Posterior vena cava (tissue), 2 donors: Measurements from ENCODE around the gene JUP. TPM values are rescaled to one million over a fixed set of nuclear protein-coding genes. Genes with fewer than 3 reads are reported as not detected.

Experiments used
- DNase-seq: peaks from one replicate; pipeline ENCODE4 v3.0.0-alpha.2; 2020; ENCODE audit warnings: low spot score
- intact Hi-C, 2 donors: fragments of 100-400 bp; cut with DNase I; formaldehyde crosslinking; loops; one replicate each; pipeline versions ENCODE4 v1.14.1 to v1.14.2; 2022 to 2023
- total RNA-seq, 2 donors: library from RNA; stranded (reverse); fragmentation: NEBNext Ultra II Directional; extraction: Animal tissue kit (Norgen Biotek cat#: 25700); gene quantifications; one replicate each; pipeline ENCODE4 v1.2.1, GENCODE V29; 2021
- donor health status: DM: yes; HTN: yes; CAD: no.
- donor health status: DM: yes; HTN: yes; CAD: no.

JUP gene
- total RNA-seq, 2 donors from 2014 or later = 14.6 to 21.2 TPM

DNA sequence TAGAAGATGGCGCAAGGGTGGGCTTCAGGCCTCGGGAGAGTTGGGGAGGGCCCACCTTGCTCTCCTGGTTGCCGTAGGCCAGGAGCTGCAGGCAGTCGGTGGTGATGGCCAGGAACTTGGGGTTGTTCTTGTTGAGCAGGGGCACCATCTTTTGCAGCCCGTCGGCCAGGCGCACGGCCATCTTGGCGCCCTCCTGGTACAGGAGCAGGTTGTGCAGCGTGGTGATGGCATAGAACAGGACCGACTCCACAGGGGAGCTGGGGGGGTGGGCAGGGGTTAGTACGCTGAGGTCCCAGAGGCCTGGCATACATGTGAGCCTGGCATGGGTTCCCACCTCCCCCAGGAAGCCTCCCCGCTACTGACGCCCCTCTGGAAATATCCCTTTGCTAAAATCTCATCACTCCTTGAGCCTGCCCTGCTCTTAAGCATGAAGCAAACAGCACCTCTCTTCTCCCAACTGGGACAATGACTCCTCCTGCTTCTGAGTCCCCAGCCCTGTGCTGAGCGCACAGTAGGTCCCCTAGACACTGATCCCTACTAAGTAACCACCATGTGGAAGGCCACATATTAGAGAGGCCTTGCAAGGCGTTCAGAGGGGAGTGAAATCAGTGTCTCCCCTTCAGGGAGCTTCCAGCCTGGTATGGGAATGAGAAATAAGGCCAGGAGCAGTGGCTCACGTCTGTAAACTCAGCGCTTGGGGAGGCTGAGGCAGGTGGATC is 19.0 kb downstream of the JUP start:
- intact Hi-C loops = no loop called here
- DNase-seq = no peak

DNA sequence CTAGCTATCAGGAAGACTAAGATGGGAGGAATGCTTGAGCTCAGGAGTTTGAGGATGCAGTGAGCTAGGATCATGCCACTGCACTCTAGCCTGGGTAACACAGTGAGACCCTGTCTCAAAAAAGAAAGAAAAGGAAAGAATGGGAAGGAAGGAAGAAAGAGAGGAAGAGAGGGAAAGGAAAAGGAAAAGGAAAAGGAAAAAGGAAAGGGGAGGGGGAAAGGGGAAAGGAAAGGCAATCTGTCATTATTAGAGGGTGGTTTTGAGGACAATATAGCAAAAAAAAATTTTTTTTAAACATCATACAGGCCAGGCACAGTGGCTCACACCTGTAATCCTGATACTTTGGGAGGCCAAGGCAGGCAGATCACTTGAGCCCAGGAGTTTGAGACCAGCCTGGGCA is 20.4 kb downstream of the JUP start:
- intact Hi-C loops = no loop called here
- no peak for DNase-seq

DNA sequence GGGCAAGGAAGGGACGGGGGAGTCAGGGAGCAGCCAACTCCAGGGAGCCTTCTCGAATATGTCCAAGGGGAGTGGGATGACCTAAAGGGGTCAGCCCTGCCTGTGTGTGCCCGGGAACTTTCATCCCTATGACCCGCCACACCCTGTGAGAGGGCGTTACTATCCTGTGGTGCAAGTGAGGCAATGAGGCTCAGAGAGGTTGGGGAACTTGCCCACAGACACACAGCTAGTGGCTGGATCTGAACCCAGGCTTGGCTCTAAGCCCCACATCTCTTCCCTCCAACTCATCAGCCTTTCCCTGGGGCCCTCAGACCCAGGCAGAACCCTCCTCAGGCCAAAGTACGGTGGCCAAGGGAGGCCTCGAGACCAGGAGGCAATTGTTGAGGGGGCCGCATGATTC is 23.2 kb downstream of the JUP start:
- DNase-seq = no peak
- intact Hi-C loops = no loop called here

DNA sequence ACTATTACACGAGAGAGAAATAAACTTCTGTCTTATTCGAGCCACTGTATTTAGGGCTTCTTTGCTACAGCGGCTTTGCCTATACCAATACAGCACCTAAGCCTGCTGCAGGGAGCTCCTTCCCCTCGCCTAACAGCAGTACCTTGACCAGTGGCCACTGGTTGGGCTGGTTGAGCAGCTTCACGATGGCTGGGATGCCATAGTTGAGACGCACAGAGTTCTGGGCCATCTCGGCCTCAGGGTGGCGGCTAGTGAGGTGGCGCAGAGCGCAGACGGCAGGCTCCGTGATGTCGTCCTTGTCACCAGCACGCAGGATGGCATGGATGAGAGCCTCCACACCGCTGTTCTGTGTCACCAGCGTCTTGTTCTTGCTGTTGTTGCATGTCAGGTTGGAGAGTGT is 23.7 kb downstream of the JUP start:
- intact Hi-C loops = no loop called here

DNA sequence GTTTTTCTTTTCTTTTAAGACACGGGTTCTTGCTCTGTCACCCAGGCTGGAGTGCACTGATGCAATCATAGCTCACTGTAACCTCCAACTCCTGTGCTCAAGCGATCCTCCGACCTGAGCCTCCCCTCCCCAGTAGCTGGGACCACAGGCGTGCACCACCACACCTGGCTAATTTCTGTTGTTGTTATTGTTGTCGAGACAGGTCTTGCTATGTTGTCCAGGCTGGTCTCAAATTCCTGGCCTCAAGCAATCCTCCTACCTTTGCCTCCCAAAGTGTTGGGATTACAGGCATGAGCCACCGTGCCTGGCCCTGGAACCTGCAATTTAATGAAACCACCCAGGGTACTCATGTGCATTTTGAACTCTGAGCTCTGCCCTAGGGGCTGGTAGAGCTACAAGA is 24.1 kb downstream of the JUP start:
- DNase-seq = no peak
- intact Hi-C loops = no loop called here

More for the DNA sequence above, 23.7 kb downstream of the JUP start:
- DNase-seq = no peak

DNA sequence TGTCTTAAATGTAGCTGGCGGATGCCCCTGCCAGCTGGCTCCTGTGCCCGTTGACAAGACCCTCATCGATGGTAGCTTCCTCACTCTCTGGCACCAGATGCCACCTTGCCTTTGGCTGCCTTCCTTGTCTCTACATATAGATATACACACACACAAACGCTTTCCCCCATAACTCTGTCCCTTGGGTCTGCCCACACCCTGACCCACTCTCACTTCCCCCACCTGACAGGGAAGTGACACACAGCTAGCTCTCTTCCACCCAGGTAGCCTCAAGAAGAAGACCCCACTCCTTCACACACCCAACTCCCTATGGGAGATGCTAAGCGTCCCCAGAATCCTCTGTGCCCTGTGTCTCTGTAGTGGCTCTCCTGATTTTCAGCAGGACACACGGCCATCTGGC is 25.6 kb downstream of the JUP start:
- no peak for DNase-seq
- intact Hi-C loops = no loop called here

DNA sequence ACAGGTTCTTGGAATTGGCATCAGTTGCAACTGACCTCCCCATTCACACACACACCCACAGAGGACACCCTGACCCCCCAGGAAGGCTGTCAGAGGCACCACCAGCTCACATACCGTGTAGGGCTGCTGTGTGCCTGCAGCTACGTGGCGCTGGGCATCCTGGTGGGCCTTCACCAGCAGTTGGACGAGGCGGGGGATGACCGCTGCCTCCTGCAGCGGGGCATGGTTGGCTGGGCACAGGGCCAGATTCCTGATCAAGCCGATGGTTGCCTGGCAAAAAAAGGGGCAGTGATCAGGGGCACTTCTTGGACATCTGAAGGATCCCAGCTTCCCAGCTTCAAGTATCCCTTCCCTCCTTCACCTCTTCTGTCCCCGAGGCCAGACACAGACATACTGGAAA is 27.9 kb downstream of the JUP start:
- DNase-seq = no peak
- intact Hi-C loops = no loop called here

DNA sequence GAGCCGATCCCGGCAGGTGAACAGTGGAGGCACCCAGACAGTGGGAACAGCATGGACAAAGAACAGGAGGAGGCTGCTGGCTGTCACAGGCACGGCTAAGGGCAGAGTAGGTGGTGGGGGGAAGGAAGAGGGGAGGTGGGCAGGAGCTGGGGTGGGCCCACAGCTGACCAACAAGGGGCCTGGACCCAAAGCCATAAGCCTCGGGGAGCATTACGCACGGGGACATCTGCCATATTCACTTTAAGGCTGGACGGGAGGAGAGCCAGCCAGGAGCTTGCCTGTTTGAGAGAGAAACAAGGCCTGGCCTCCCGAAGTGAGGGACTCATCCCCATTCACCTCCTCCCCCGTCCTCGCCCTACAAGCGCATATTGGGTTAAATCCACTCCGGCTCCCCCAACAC is 32.4 kb downstream of the JUP start:
- intact Hi-C loops = no loop called here
- DNase-seq = no peak

DNA sequence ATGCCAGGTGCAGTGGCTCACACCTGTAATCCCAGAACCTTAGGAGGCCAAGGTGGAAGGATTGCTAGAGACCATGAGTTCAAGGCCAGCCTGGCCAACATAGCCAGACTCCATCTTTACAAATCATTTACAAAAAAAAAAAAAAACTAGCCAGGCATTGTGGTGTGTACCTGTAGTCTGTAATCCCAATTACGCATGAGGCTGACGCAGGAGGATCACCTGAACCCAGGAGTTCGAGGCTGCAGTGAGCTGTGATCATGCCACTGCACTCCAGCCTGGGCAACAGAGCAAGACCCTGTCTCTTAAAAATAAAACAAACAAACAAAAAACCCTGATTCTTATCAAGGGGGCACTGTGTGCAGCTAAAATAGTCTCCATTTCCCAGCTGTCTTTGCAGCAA is 35.2 kb downstream of the JUP start:
- intact Hi-C loops = no loop called here
- no peak for DNase-seq

DNA sequence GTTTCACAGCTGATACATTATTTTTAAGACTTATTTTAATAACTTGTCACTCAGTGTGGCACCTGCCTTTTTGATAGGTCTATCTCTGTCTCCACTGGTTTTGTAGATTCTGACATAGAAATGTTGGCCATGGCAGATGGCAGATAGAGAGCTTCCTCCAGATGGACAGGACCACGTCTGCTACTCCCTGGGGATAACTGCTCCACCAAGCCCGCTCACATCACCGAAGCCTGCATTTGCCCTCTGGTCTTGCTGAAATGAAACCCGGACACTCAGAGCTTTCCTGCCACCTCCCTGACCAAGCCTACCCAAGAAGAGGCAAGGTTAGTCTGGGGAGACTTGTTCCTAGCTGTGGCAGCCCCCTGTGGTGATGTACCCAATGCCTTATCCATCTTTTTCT is 35.6 kb downstream of the JUP start:
- intact Hi-C loops = no loop called here
- DNase-seq = no peak

DNA sequence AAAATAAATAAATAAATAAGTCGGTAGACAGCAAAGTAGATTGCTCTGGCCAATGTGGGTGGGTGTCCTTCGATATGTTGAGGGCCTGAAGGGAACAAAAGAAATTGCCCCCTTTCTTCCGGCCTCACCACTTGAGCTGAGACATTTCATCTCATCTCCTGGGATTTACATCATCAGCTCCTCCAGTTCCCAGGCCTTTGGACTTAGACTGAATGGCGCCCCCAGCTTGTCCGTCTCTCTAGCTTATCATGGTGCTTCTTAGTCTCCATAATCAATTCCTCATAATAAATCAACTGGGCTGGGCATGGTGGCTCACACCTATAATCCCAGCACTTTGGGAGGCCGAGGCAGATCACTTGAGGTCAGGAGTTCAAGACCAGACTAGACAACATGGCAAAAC is 38.2 kb downstream of the JUP start:
- DNase-seq = no peak
- intact Hi-C loops = no loop called here

DNA sequence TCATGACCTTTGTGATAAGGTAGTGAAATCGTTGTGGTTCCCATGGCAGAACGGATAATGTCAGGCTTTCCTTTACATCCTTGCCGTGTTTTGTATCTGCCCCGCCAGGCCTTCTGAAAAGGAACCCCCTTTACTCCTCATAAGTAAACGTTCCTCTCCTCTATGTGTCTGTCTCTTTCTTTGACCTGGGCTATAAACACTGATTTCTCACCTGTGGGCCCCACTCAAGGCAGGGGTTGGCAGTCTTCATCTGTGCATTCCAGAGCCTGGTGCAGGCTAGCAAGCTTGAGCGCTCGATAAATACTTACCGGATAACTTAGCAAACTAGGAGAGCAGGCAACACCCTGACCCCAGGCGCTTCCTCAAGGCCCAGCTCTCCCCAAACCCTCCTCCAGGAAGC is 44.8 kb downstream of the JUP start:
- DNase-seq = no peak
- intact Hi-C loops = no loop called here

DNA sequence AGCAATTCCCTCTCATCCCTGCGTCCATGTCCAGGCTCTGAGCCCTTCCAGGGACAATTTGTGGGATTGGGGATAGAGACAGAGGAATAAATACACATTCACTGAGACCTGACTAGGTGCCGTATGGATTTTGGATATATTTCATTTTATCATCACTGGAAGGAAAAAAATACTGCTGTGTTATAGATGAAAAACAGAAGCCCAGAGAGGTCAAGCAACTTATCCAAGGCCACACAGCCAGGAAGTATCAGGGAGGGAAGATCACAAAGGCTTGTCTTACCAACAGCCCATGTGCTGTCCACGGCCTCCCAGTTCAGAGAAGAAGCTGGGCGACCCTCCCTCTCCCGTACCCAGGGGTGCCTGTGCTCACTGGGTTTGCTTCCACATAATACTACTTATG is 46.0 kb downstream of the JUP start:
- intact Hi-C loops = no loop called here
- DNase-seq = no peak

DNA sequence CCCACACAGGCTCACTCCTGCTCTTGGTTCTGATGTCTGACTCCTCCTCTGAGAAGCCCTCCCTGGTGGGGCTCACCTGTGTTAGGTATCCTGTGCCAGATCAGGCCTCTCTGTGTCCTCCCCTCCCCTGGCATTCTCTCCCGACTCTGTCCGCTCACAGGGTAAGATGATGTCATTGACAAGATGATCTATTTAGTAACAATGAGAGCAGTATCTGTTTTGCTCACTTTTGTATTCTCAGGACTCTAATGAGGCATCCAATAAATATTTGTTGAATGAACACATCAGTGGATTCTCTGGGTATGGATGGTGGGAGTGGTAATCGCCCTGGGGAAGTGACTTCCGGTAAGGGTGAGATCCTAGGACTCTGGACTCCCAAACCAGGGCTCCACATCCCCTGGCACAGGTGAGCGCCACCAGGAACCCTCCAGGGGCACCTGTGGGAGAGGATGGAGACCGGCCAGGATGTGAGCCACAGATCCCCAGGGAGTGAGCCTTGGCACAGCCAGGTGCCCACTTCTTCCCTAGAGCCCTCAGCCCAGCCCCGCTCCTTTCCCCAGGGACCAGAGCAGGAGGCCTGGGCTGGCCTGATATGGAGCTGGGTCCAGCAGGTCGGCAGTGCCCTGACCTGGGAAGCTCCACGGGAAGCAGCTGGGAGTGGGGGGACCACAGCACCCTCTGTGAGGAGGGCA is 46.7 kb downstream of the JUP start:
- no peak for DNase-seq
- intact Hi-C loops = loop anchor here (2.0 kb wide), 1 partner anchor 61 kb away; no protein-coding TSS in a partner anchor

DNA sequence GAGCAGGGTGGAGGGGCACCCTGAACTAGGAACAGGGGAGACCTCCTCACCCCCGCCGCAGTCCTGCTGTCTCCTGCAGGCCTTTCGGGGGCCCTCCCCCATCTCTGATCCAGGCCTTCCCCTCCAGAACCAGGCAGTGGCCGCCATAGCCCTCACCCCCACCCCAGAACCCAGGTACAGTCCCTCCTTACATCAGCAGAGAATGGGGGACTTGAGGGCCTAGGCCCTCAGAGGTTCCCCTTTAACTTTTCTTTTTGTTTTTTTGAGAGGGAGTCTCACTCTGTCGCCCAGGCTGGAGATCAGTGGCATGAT is 47.8 kb downstream of the JUP start:
- intact Hi-C loops = loop anchor here (2.0 kb wide), 1 partner anchor 62 kb away; no protein-coding TSS in a partner anchor
- no peak for DNase-seq

DNA sequence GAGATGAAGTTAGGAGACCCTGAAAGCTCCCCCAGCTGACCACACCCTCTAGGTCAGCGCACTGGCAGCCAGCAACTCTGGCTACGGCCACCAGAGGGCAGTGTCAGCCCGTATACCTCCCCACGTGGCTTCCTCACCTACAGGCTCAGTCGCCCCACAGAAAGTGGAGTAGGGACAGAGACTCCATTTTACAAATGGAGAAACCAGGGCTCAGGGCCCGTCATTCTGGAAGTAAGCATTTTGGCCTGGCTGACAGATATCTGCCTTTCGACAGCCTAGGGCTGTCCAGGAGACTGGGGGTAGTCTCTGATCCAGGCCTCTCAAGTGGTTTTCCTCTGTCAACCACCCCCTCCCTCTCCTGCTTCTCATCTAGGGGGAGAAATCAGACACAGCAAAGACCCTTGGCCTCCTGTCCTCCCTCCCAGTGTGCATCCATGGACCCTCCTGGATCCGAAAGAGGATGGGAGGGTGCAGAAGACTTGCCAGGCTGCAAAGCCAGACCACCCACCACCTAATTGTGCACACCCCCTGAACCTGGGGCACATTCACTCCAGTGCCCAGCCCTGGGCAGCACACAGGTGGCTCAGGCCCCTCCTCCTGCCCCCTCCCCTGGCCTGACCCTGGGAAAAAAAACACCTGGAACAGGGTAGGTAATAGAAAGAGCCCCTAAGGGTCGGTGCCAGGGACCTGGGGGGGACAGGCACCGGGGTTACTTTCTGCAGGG is 48.3 kb downstream of the JUP start:
- peak; percentile 93 for DNase-seq
- intact Hi-C loops = loop anchor here (2.0 kb wide), 1 partner anchor 63 kb away; no protein-coding TSS in a partner anchor

DNA sequence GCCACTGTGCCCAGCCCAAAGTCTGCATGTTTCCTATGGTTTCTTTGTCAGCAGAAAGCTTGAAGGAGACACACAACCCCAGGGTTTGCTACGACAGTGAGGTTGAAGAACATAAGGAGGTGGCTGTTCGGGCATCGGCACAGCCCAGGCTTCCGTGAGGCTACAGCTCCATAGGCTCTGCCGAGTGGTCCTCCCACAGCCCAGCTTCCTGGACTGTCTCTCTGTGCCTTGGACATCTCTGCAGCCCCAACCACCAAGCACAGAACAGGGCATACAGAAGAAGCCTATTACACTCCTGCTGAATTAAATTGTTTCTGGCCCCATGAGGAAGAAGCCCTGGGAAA is 48.9 kb downstream of the JUP start:
- no peak for DNase-seq
- intact Hi-C loops = loop anchor here (2.0 kb wide), 1 partner anchor 63 kb away; no protein-coding TSS in a partner anchor

DNA sequence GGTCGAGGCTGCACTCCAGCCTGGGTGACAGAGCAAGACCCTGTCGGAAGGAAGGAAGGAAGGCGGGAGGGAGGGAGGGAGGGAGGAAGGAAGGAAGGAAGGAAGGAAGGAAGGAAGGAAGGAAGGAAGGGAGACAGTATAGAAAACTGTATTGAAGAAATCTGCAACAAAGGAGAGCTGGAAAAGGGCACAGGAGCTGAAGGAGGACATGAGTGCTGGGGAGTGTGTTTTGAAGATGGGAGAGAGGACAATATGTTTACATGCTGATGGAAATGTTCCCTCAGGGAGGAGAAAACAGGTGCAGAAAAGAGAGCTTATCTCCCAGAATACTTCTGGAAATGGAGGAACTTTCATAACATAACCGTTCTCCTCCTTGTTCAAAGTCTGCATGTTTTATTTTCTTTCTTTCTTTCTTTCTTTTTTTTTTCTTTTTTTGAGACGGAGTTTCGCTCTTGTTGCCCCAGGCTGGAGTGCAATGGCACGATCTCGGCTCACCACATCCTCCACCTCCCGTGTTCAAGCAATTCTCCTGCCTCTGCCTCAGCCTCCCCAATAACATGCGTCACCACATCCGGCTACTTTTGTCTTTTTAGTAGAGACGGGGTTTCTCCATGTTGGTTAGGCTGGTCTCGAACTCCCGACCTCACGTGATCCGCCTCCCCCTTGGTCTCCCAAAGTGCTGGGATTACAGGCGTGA is 49.4 kb downstream of the JUP start:
- no peak for DNase-seq
- intact Hi-C loops = no loop called here

DNA sequence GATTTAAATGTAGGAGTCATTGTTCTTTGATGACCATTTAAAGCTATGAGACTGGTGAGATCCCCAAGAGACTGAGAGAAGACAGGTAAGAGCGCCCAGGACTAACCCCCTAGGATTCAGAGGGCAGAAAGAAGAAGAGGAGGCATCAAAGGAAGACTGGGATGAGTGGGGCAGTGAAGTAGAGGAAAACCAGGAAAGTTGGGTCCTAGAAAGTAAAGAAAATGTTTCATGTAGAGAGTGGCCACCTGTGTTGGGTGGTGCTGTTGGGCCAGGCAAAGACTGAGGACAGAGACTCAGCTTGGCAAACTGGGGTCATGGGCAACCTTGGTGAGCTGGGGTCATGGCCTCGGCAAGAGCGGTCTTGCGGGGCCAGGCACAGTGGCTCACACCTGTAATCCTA is 50.8 kb downstream of the JUP start:
- intact Hi-C loops = no loop called here
- DNase-seq = no peak

DNA sequence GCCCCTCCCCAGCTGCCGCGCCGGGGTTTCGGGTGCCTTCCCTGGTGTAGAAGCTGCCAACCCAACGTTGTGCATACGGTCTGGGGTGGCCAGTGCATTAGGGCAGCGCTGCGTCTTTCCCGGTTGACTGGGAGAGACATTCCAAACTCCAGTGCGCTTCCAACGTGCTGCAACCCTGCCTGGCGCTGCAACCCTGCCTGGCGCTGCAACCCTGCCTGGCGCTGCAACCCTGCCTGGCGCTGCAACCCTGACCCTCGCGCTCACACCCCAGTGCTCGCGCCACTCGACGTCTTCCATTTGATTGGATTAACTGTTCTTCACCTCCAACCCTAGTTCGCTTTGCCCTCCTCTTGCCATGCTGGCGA is 51.6 kb downstream of the JUP start:
- DNase-seq = no peak
- intact Hi-C loops = no loop called here
